ENCODE measurements around the gene CCDC47. TPM values are rescaled to one million over a fixed set of nuclear protein-coding genes. Genes with fewer than 3 reads are reported as not detected.
A peak's percentile ranks its signal among the peaks of the same experiment; 100 is the strongest.

Gene CCDC47
- total RNA-seq (2021) = 79.4 and 79.6 TPM in 2 replicates
- long read RNA-seq, transcript CCDC47-202 (14 exons, 2,195 nt) = minor isoform, 14 of 464 reads
- long read RNA-seq, transcript CCDC47-204 (12 exons, 1,719 nt) = minor isoform, 50 of 464 reads
- long read RNA-seq, transcript CCDC47-201 (13 exons, 3,466 nt) = major isoform, 311 of 464 reads
- long read RNA-seq, partial matches to known transcripts = 71 of 464 reads
- long read RNA-seq, other reads (novel, unspliced or antisense) = 18 of 464 reads

- peak; percentile 100 for DNase-seq
- Histone ChIP-seq H3K4ac (ENCODE audit: low read depth, low read length) (no peak within 1 kb of the TSS; the same call in 1 of the 2 replicates), H2AFZ (ENCODE audit: low read length) (no peak within 1 kb of the TSS), H3T11ph (ENCODE audit: low read length) (peak within 1 kb of the TSS; percentile 80), H3K9me3 (ENCODE audit: control insufficient read depth, low read depth, low read length) (no peaks in the 10 kb centered on the region), H3K23ac (ENCODE audit: insufficient read length, low read depth, low read length) (no peak within 1 kb of the TSS), H2BK5ac (ENCODE audit: insufficient read length, low read length) (peak within 1 kb of the TSS; percentile 61), H2BK20ac (ENCODE audit: low read depth, low read length, poor library complexity, severe bottlenecking) (no peak within 1 kb of the TSS), H4K91ac (ENCODE audit: insufficient read length, low read depth, low read length) (no peak within 1 kb of the TSS), H2BK120ac (ENCODE audit: low read depth, low read length, poor library complexity, severe bottlenecking) (peak within 1 kb of the TSS; percentile 93), H3K14ac (ENCODE audit: insufficient read depth, low read length) (peak within 1 kb of the TSS; percentile 96; the same call in 1 of the 2 replicates), H2BK15ac (ENCODE audit: low read depth, low read length) (peak within 1 kb of the TSS; percentile 58; the same call in 1 of the 2 replicates), H3K4me2 (ENCODE audit: insufficient read depth, insufficient read length, low read length) (peak within 1 kb of the TSS; percentile 98), H3K79me2 (ENCODE audit: insufficient read depth, low read length) (peaks cover 63% of the 10 kb centered on the region), H4K5ac (ENCODE audit: insufficient read length, low read depth, low read length) (no peak within 1 kb of the TSS), H3K18ac (ENCODE audit: insufficient read length, low read depth, low read length) (peak within 1 kb of the TSS; percentile 91), H4K20me1 (ENCODE audit: control insufficient read depth, insufficient read depth, insufficient read length) (no peaks in the 10 kb centered on the region), H3K56ac (ENCODE audit: insufficient read length, low read depth, low read length) (peak within 1 kb of the TSS; percentile 28), H3K27me3 (ENCODE audit: insufficient read depth, low read length) (no peaks in the 10 kb centered on the region), H4K8ac (replicated peaks; ENCODE audit: insufficient read length, low read depth, low read length) (no peak within 1 kb of the TSS), H2AK5ac (ENCODE audit: insufficient read length, low read length) (no peak within 1 kb of the TSS), H3K27ac (ENCODE audit: insufficient read length, low read depth, low read length) (peak within 1 kb of the TSS; percentile 93), H3K23me2 (ENCODE audit: insufficient read length, low read depth, low read length, poor library complexity, severe bottlenecking) (peaks cover 9% of the 10 kb centered on the region), H3K4me1 (ENCODE audit: insufficient read depth, low read length) (no peaks in the 10 kb centered on the region; the same call in 1 of the 2 replicates), H3K9ac (ENCODE audit: extremely low read depth, insufficient read length, low read length) (peak within 1 kb of the TSS; percentile 86), H2BK12ac (ENCODE audit: insufficient read length, low read depth, low read length) (no peak within 1 kb of the TSS), H3K79me1 (ENCODE audit: insufficient read depth, low read depth, low read length, poor library complexity, severe bottlenecking) (no peaks in the 10 kb centered on the region)
- WGBS (ENCODE audit: extremely low coverage, insufficient read length, low lambda C conversion rate) = no CpG with 5 or more reads among the region's 74 CpGs
- H3K4me1 Mint-ChIP-seq = peaks cover 20 to 21% of the 10 kb centered on the region in 2 experiments
- peak within 1 kb of the TSS; percentile 99 to 100 for H3K4me3 Mint-ChIP-seq
- H3K27ac Mint-ChIP-seq = peak within 1 kb of the TSS; percentile 100
- TF ChIP-seq CTCF (conservative IDR thresholded peaks at IDR 0.05) = no peak
- no peaks in the 10 kb centered on the region for H3K9me3 Mint-ChIP-seq
- peaks cover 25 to 35% (median 31%) of the 10 kb centered on the region in 3 experiments for H3K36me3 Mint-ChIP-seq (ENCODE audit: insufficient read depth in 1 of 3, low read depth in 3 of 3)
- no peaks in the 10 kb centered on the region for H3K27me3 Mint-ChIP-seq (ENCODE audit: low read depth)
Measured at GRCh38 chr17:63773272-63774140, at the start of gene CCDC47. Gene CCDC47 (minus strand): TSS chr17:63773597. CDS start chr17:63766175, 7,422 bp downstream.
